CD14-positive monocyte (primary cell): ENCODE measurements around the gene EGFL8. TPM values are rescaled to one million over a fixed set of nuclear protein-coding genes. Genes with fewer than 3 reads are reported as not detected.

Experiments used
- DNase-seq, 3 donors: peaks; one replicate each; pipeline ENCODE4 v3.0.0-alpha.2; 2011 to 2022
- H2AFZ ChIP-seq: 2 replicates; pipeline ENCODE4 v1.6.0; 2012; ENCODE audit warnings: mild to moderate bottlenecking, low read depth, low read length, inconsistent platforms; ENCODE audit not compliant: insufficient read depth, poor library complexity, severe bottlenecking
- H3K27ac ChIP-seq, 2 donors: 1 replicate in 1 of 2; 2 replicates in 1 of 2; pipeline ENCODE4 v1.5.1; 2012 to 2013; ENCODE audit warnings: low read length in 2 of 2, control low read depth in 1 of 2, inconsistent platforms in 1 of 2, low read depth in 1 of 2, mild to moderate bottlenecking in 1 of 2
- H3K27me3 ChIP-seq, 2 donors: one replicate each; pipeline versions ENCODE4 v1.6.0 to v1.6.1; 2011 to 2013; ENCODE audit warnings: low read length in 2 of 2; ENCODE audit not compliant: control insufficient read depth in 2 of 2, insufficient read depth in 2 of 2
- H3K36me3 ChIP-seq, 2 donors: replicated peaks in 1 of 2; 1 replicate in 1 of 2; 2 replicates in 1 of 2; pipeline versions ENCODE4 v1.5.1 to v1.6.1; 2012 to 2013; ENCODE audit warnings: low read length in 2 of 2, control low read depth in 1 of 2, inconsistent platforms in 1 of 2, mild to moderate bottlenecking in 1 of 2; ENCODE audit not compliant: insufficient read depth in 2 of 2, control insufficient read depth in 1 of 2
- H3K4me1 ChIP-seq, 2 donors: 1 replicate in 1 of 2; 2 replicates in 1 of 2; pipeline versions ENCODE4 v1.5.1 to v1.6.1; 2012 to 2013; ENCODE audit warnings: low read length in 2 of 2, control low read depth in 1 of 2, inconsistent platforms in 1 of 2, mild to moderate bottlenecking in 1 of 2, moderate library complexity in 1 of 2; ENCODE audit not compliant: insufficient read depth in 2 of 2, control insufficient read depth in 1 of 2
- H3K4me2 ChIP-seq: replicated peaks from 2 replicates; pipeline ENCODE3; 2012; ENCODE audit warnings: low read length, moderate library complexity, mild to moderate bottlenecking; ENCODE audit not compliant: poor library complexity, severe bottlenecking; ENCODE audit errors: extremely low read depth
- H3K4me3 ChIP-seq, 3 experiments: fragments of 200-600 bp in 1 of 3; sonication (generic) in 1 of 3; replicated peaks in 1 of 3; 1 replicate in 2 of 3; 2 replicates in 1 of 3; pipeline ENCODE4 v1.5.1; 2011 to 2013; ENCODE audit warnings: low read length in 3 of 3, mild to moderate bottlenecking in 3 of 3, control low read depth in 2 of 3, low read depth in 2 of 3, inconsistent platforms in 1 of 3, moderate library complexity in 1 of 3
- H3K79me2 ChIP-seq: 2 replicates; pipeline ENCODE4 v1.6.0; 2012; ENCODE audit warnings: mild to moderate bottlenecking, control low read depth, inconsistent platforms, low read length, moderate library complexity; ENCODE audit not compliant: insufficient read depth
- H3K9ac ChIP-seq: 2 replicates; pipeline ENCODE4 v1.6.0; 2017; ENCODE audit warnings: low read length, mild to moderate bottlenecking; ENCODE audit not compliant: insufficient read depth, poor library complexity, severe bottlenecking
- H3K9me3 ChIP-seq, 2 donors: replicated peaks in 1 of 2; 1 replicate in 1 of 2; 2 replicates in 1 of 2; pipeline versions ENCODE4 v1.5.1 to v1.6.1; 2012 to 2013; ENCODE audit warnings: low read length in 2 of 2, control low read depth in 1 of 2; ENCODE audit not compliant: control insufficient read depth in 1 of 2, insufficient read depth in 1 of 2
- H4K20me1 ChIP-seq: 2 replicates; pipeline ENCODE4 v1.6.0; 2012; ENCODE audit warnings: mild to moderate bottlenecking, low read length, control low read depth, moderate library complexity; ENCODE audit not compliant: insufficient read depth
- H3K27ac Mint-ChIP-seq, 7 donors: one replicate each; pipeline ENCODE4 v1.8.0; 2020; ENCODE audit warnings: mild to moderate bottlenecking in 7 of 7, mixed read lengths in 7 of 7, moderate library complexity in 6 of 7, inconsistent platforms in 2 of 7
- H3K27me3 Mint-ChIP-seq, 3 donors: one replicate each; pipeline ENCODE4 v1.8.0; 2021 to 2022; ENCODE audit warnings: low read depth in 3 of 3, mild to moderate bottlenecking in 3 of 3, mixed read lengths in 3 of 3, moderate library complexity in 3 of 3, inconsistent platforms in 1 of 3
- H3K36me3 Mint-ChIP-seq, 2 donors: one replicate each; pipeline ENCODE4 v1.8.0; 2020; ENCODE audit warnings: mixed read lengths in 2 of 2, inconsistent platforms in 1 of 2, mild to moderate bottlenecking in 1 of 2
- H3K4me1 Mint-ChIP-seq: one replicate; pipeline ENCODE4 v1.8.0; 2020; ENCODE audit warnings: mild to moderate bottlenecking, mixed read lengths
- H3K4me3 Mint-ChIP-seq, 2 donors: one replicate each; pipeline ENCODE4 v1.8.0; 2020; ENCODE audit warnings: mild to moderate bottlenecking in 2 of 2, mixed read lengths in 2 of 2, moderate library complexity in 1 of 2
- H3K9me3 Mint-ChIP-seq, 7 donors: one replicate each; pipeline ENCODE4 v1.8.0; 2020 to 2022; ENCODE audit warnings: mixed read lengths in 7 of 7, mild to moderate bottlenecking in 6 of 7, moderate library complexity in 6 of 7, inconsistent platforms in 2 of 7
- CTCF ChIP-seq: fragments of 200-600 bp; IDR thresholded peaks from one replicate; pipeline ENCODE4 v1.8.0; 2022; ENCODE audit warnings: antibody characterized with exemption, mild to moderate bottlenecking
- WGBS: methylation state at CpG from one replicate; pipeline ENCODE4 v1.1.5; 2013; ENCODE audit warnings: missing lambda C conversion rate; ENCODE audit not compliant: insufficient coverage; 5-methylcytosine and 5-hydroxymethylcytosine counted together
- intact Hi-C, 2 donors: fragments of 100-400 bp; cut with micrococcal nuclease; formaldehyde crosslinking; loops; one replicate each; pipeline versions ENCODE4 v1.15.0 to v1.15.1; 2023
- polyA plus RNA-seq, 3 donors: library from polyadenylated mRNA; depleted of rRNA in 1 of 3; unstranded in 2 of 3; stranded (reverse) in 1 of 3; fragments of 300-500 nt in 2 of 3; fragments of >200 nt in 1 of 3; fragmentation: Illumina TruSeq in 2 of 3; gene quantifications; 1 replicate in 2 of 3; 2 replicates in 1 of 3; pipeline ENCODE4 v1.2.3, GENCODE V29; 2012 to 2021

The EGFL8 gene
- polyA plus RNA-seq, 3 donors = 0.22 to 1.8 TPM; not detected in 1

GRCh38 chr6:32149092-32149755 lies 15.2 kb upstream of the EGFL8 start:
- Histone ChIP-seq H4K20me1 (no peaks in the 10 kb centered on the region), H3K27ac (no peak overlapping the region), H3K9me3 (peaks cover 0 to 11% of the 10 kb centered on the region in 2 donors), H3K27me3 (peaks cover 36 to 74% of the 10 kb centered on the region in 2 donors), H2AFZ (peak overlapping the region; percentile 76), H3K4me2 (peak overlapping the region; percentile 87), H3K4me3 (peak overlapping the region; percentile 28 to 75 (median 41)), H3K79me2 (no peaks in the 10 kb centered on the region), H3K9ac (peak overlapping the region; percentile 13), H3K4me1 (peaks cover 24 to 27% of the 10 kb centered on the region in 2 donors), H3K36me3 (no peaks in the 10 kb centered on the region)
- Mint-ChIP-seq H3K9me3 (peaks cover 0 to 29% (median 11%) of the 10 kb centered on the region in 7 donors), H3K4me1 (peaks cover 30% of the 10 kb centered on the region), H3K36me3 (peaks cover 0 to 13% of the 10 kb centered on the region in 2 donors), H3K4me3 (peak overlapping the region; percentile 87 to 95), H3K27ac (peak overlapping the region in 5 of 7 donors; percentile 41 to 83 (median 77)), H3K27me3 (peaks cover 62 to 80% (median 71%) of the 10 kb centered on the region in 3 donors)
- WGBS = 19% methylated on average over 32 of the region's 47 CpGs
- peak; percentile 47 for TF ChIP-seq CTCF
- DNase-seq = no peak
- intact Hi-C loops = no loop called here

GRCh38 chr6:32149932-32150870 lies 14.2 kb upstream of the EGFL8 start:
- peaks cover 36 to 74% of the 10 kb centered on the region in 2 donors for H3K27me3 ChIP-seq
- no peak for TF ChIP-seq CTCF
- intact Hi-C loops = no loop called here
- DNase-seq = no peak
- no peak overlapping the region for H3K4me2 ChIP-seq
- H2AFZ ChIP-seq = no peak overlapping the region
- H3K9ac ChIP-seq = no peak overlapping the region
- no peaks in the 10 kb centered on the region for H3K79me2 ChIP-seq
- H4K20me1 ChIP-seq = no peaks in the 10 kb centered on the region
- peaks cover 0 to 13% of the 10 kb centered on the region in 2 donors for H3K36me3 Mint-ChIP-seq
- H3K36me3 ChIP-seq = no peaks in the 10 kb centered on the region
- peak overlapping the region; percentile 9 to 95 for H3K4me3 Mint-ChIP-seq
- H3K27ac ChIP-seq = no peak overlapping the region
- H3K4me1 Mint-ChIP-seq = peaks cover 40% of the 10 kb centered on the region
- H3K4me1 ChIP-seq = peaks cover 33 to 37% of the 10 kb centered on the region in 2 donors
- H3K9me3 ChIP-seq = peaks cover 0 to 11% of the 10 kb centered on the region in 2 donors
- H3K9me3 Mint-ChIP-seq = peaks cover 0 to 31% (median 11%) of the 10 kb centered on the region in 7 donors
- WGBS = 57% methylated on average over 51 of the region's 55 CpGs
- no peak overlapping the region for H3K4me3 ChIP-seq
- H3K27ac Mint-ChIP-seq = no peak overlapping the region
- peaks cover 66 to 89% (median 79%) of the 10 kb centered on the region in 3 donors for H3K27me3 Mint-ChIP-seq
